Neuron (in vitro differentiated cells): ENCODE data around the gene TET2.

ENCODE experiments used
- H2AFZ ChIP-seq: one replicate; pipeline ENCODE4 v1.6.1; 2013; ENCODE audit warnings: low read depth, mild to moderate bottlenecking, inconsistent platforms, low read length, moderate library complexity
- H3K27me3 ChIP-seq: one replicate; pipeline ENCODE4 v1.6.1; 2013; ENCODE audit warnings: low read length; ENCODE audit not compliant: insufficient read depth
- H3K36me3 ChIP-seq: one replicate; pipeline ENCODE4 v1.6.1; 2013; ENCODE audit warnings: low read length; ENCODE audit not compliant: insufficient read depth
- H3K4me1 ChIP-seq: one replicate; pipeline ENCODE4 v1.6.1; 2013; ENCODE audit warnings: low read length; ENCODE audit not compliant: insufficient read depth
- H3K4me3 ChIP-seq: 2 replicates; pipeline ENCODE4 v1.5.1; 2013; ENCODE audit warnings: mild to moderate bottlenecking, low read length, moderate library complexity
- H3K9me3 ChIP-seq: one replicate; pipeline ENCODE4 v1.6.1; 2013; ENCODE audit warnings: low read length

TET2 gene

GRCh38 chr4:105179539-105180401 is 33.1 kb downstream of the TET2 start:
- no peaks in the 10 kb centered on the region for H3K9me3 ChIP-seq
- H2AFZ ChIP-seq, result no peak overlapping the region
- peaks cover 14% of the 10 kb centered on the region for H3K4me1 ChIP-seq
- H3K4me3 ChIP-seq, result no peak overlapping the region
- peaks cover 3% of the 10 kb centered on the region for H3K36me3 ChIP-seq
- H3K27me3 ChIP-seq, result no peaks in the 10 kb centered on the region

- peaks cover 14% of the 10 kb centered on the region for H3K4me1 ChIP-seq
- H3K4me3 ChIP-seq, result no peak overlapping the region
- H3K36me3 ChIP-seq, result peaks cover 3% of the 10 kb centered on the region
- H3K9me3 ChIP-seq, result peaks cover 5% of the 10 kb centered on the region
- no peaks in the 10 kb centered on the region for H3K27me3 ChIP-seq
- H2AFZ ChIP-seq, result no peak overlapping the region
Observed at GRCh38 chr4:105181259-105181658, 34.6 kb downstream of the TET2 start.

- no peak overlapping the region for H3K4me3 ChIP-seq
- no peak overlapping the region for H2AFZ ChIP-seq
- no peaks in the 10 kb centered on the region for H3K27me3 ChIP-seq
- H3K9me3 ChIP-seq, result peaks cover 5% of the 10 kb centered on the region
- peaks cover 14% of the 10 kb centered on the region for H3K4me1 ChIP-seq
- H3K36me3 ChIP-seq, result peaks cover 3% of the 10 kb centered on the region
Observed at GRCh38 chr4:105182211-105182610, 35.5 kb downstream of the TET2 start.

GRCh38 chr4:105184316-105184980 is 37.8 kb downstream of the TET2 start:
- Histone ChIP-seq H3K9me3 (peaks cover 5% of the 10 kb centered on the region), H3K27me3 (no peaks in the 10 kb centered on the region), H3K36me3 (peaks cover 3% of the 10 kb centered on the region), H3K4me1 (peaks cover 14% of the 10 kb centered on the region), H2AFZ (no peak overlapping the region), H3K4me3 (no peak overlapping the region)

- Histone ChIP-seq H3K4me3 (no peak overlapping the region), H3K36me3 (peaks cover 23% of the 10 kb centered on the region), H3K4me1 (no peaks in the 10 kb centered on the region), H3K9me3 (peaks cover 5% of the 10 kb centered on the region), H2AFZ (no peak overlapping the region), H3K27me3 (no peaks in the 10 kb centered on the region)
Observed at GRCh38 chr4:105186701-105187161, 40.1 kb downstream of the TET2 start.

GRCh38 chr4:105189855-105190650 is 43.4 kb downstream of the TET2 start:
- no peak overlapping the region for H3K4me3 ChIP-seq
- H3K4me1 ChIP-seq, result no peaks in the 10 kb centered on the region
- H3K27me3 ChIP-seq, result no peaks in the 10 kb centered on the region
- peaks cover 34% of the 10 kb centered on the region for H3K36me3 ChIP-seq
- H3K9me3 ChIP-seq, result peaks cover 4% of the 10 kb centered on the region
- H2AFZ ChIP-seq, result no peak overlapping the region

GRCh38 chr4:105191621-105192210 is 45.0 kb downstream of the TET2 start:
- H3K36me3 ChIP-seq, result peaks cover 44% of the 10 kb centered on the region
- no peak overlapping the region for H3K4me3 ChIP-seq
- H3K9me3 ChIP-seq, result no peaks in the 10 kb centered on the region
- H3K4me1 ChIP-seq, result no peaks in the 10 kb centered on the region
- H3K27me3 ChIP-seq, result no peaks in the 10 kb centered on the region
- H2AFZ ChIP-seq, result no peak overlapping the region

GRCh38 chr4:105192474-105192873 is 45.8 kb downstream of the TET2 start:
- Histone ChIP-seq H3K36me3 (peaks cover 44% of the 10 kb centered on the region), H2AFZ (no peak overlapping the region), H3K4me1 (no peaks in the 10 kb centered on the region), H3K27me3 (no peaks in the 10 kb centered on the region), H3K4me3 (no peak overlapping the region), H3K9me3 (no peaks in the 10 kb centered on the region)

- Histone ChIP-seq H3K4me3 (no peak overlapping the region), H3K36me3 (peaks cover 44% of the 10 kb centered on the region), H3K9me3 (no peaks in the 10 kb centered on the region), H3K4me1 (no peaks in the 10 kb centered on the region), H2AFZ (no peak overlapping the region), H3K27me3 (no peaks in the 10 kb centered on the region)
Observed at GRCh38 chr4:105192910-105193309, 46.2 kb downstream of the TET2 start.

GRCh38 chr4:105193536-105193935 is 46.9 kb downstream of the TET2 start:
- H3K27me3 ChIP-seq, result no peaks in the 10 kb centered on the region
- H3K4me1 ChIP-seq, result no peaks in the 10 kb centered on the region

GRCh38 chr4:105194328-105195231 is 47.9 kb downstream of the TET2 start:
- Histone ChIP-seq H3K4me1 (no peaks in the 10 kb centered on the region), H3K36me3 (peaks cover 46% of the 10 kb centered on the region), H2AFZ (no peak overlapping the region), H3K4me3 (no peak overlapping the region), H3K27me3 (no peaks in the 10 kb centered on the region), H3K9me3 (no peaks in the 10 kb centered on the region)

More at GRCh38 chr4:105193536-105193935, 46.9 kb downstream of the TET2 start:
- no peak overlapping the region for H2AFZ ChIP-seq
- H3K4me3 ChIP-seq, result no peak overlapping the region
- no peaks in the 10 kb centered on the region for H3K9me3 ChIP-seq
- peaks cover 46% of the 10 kb centered on the region for H3K36me3 ChIP-seq
